WTC11 (cell line): ENCODE results near the gene IRF7.

Experiments
- CREB1 ChIP-seq: sonication (generic); formaldehyde crosslinking; IDR thresholded peaks from 2 replicates; pipeline ENCODE4 v1.8.0; 2023; ENCODE audit warnings: mild to moderate bottlenecking, missing genetic modification reagents
- CTCF ChIP-seq: fragments of 200-600 bp; IDR thresholded peaks from 2 replicates; pipeline ENCODE4 v1.8.0; 2022; ENCODE audit warnings: antibody characterized with exemption
- KAT7 ChIP-seq: sonication (generic); formaldehyde crosslinking; IDR thresholded peaks from 2 replicates; pipeline ENCODE4 v1.8.1; 2023; ENCODE audit warnings: missing genetic modification reagents, mild to moderate bottlenecking, borderline replicate concordance
- USF2 ChIP-seq: sonication (generic); formaldehyde crosslinking; IDR thresholded peaks from 2 replicates; pipeline ENCODE4 v1.8.1; 2023; ENCODE audit warnings: mild to moderate bottlenecking, missing genetic modification reagents, moderate library complexity

- TF ChIP-seq CREB1 (CRISPR knock-in tag) (no peak), KAT7 (CRISPR knock-in tag) (no peak), CTCF (no peak), USF2 (CRISPR knock-in tag) (no peak)
Observed at GRCh38 chr11:624705-625635, 9.2 kb upstream of the IRF7 start, which contains the start of gene CDHR5.
